Dedifferentiated amniotic fluid mesenchymal stem cell (primary cell): Measurements from ENCODE around the gene SCAI.
"Not testable (repeated sequence)": the region's sequence is repeated elsewhere in the genome, so short reads cannot be mapped to it uniquely, and the experiment has no call there.

Experiments
- DNase-seq: peaks from one replicate; pipeline ENCODE4 v3.0.0-alpha.2; 2016; ENCODE audit errors: extremely low spot score

The SCAI gene

GRCh38 chr9:125028041-125028440 lies 115.3 kb downstream of the SCAI start:
- DNase-seq, result no peak

- no peak for DNase-seq
These were observed 118.4 kb downstream of the SCAI start for GRCh38 chr9:125024917-125025316.

- no peak for DNase-seq
These were observed 122.3 kb downstream of the SCAI start for GRCh38 chr9:125021069-125021468.

- not testable (repeated sequence) for DNase-seq
These were observed 127.7 kb downstream of the SCAI start for GRCh38 chr9:125015655-125016054.

- not testable (repeated sequence) for DNase-seq
These were observed 131.3 kb downstream of the SCAI start for GRCh38 chr9:125012013-125012412.

GRCh38 chr9:125008599-125008998 lies 134.7 kb downstream of the SCAI start:
- DNase-seq, result no peak

GRCh38 chr9:125003332-125003731 lies 140.0 kb downstream of the SCAI start:
- DNase-seq, result no peak

- no peak for DNase-seq
These were observed 159.6 kb downstream of the SCAI start for GRCh38 chr9:124983698-124984097.

- DNase-seq, result no peak
These were observed 162.9 kb downstream of the SCAI start for GRCh38 chr9:124980431-124980830.

- DNase-seq, result no peak
These were observed 168.2 kb downstream of the SCAI start for GRCh38 chr9:124975131-124975530.

GRCh38 chr9:124973807-124974206 lies 169.5 kb downstream of the SCAI start:
- no peak for DNase-seq

GRCh38 chr9:124972241-124972770 lies 171.0 kb downstream of the SCAI start:
- DNase-seq, result no peak

GRCh38 chr9:124969401-124969800 lies 173.9 kb downstream of the SCAI start:
- DNase-seq, result no peak

GRCh38 chr9:124968238-124968637 lies 175.1 kb downstream of the SCAI start:
- DNase-seq, result no peak

- DNase-seq, result not testable (repeated sequence)
These were observed 177.4 kb downstream of the SCAI start for GRCh38 chr9:124965775-124966568.

GRCh38 chr9:124964604-124965003 lies 178.7 kb downstream of the SCAI start:
- DNase-seq, result no peak

GRCh38 chr9:124964056-124964455 lies 179.3 kb downstream of the SCAI start:
- no peak for DNase-seq

GRCh38 chr9:124960409-124960752 lies 182.9 kb downstream of the SCAI start:
- no peak for DNase-seq

GRCh38 chr9:124959671-124960408 lies 183.5 kb downstream of the SCAI start:
- not testable (repeated sequence) for DNase-seq

- no peak for DNase-seq
These were observed 189.1 kb downstream of the SCAI start for GRCh38 chr9:124954255-124954654.

GRCh38 chr9:124950050-124950718 lies 193.1 kb downstream of the SCAI start:
- DNase-seq, result no peak

GRCh38 chr9:124949387-124949786 lies 193.9 kb downstream of the SCAI start:
- DNase-seq, result no peak
